H7 (cell line): ENCODE data around the gene DHRS7. TPM values are rescaled to one million over a fixed set of nuclear protein-coding genes. Genes with fewer than 3 reads are reported as not detected.
"Not testable (repeated sequence)": the region's sequence is repeated elsewhere in the genome, so short reads cannot be mapped to it uniquely, and the experiment has no call there.

Experiments
- DNase-seq: peaks from one replicate; pipeline ENCODE4 v3.0.0; 2012
- H3K27me3 ChIP-seq: 2 replicates; pipeline ENCODE4 v1.6.0; 2011; ENCODE audit warnings: mild to moderate bottlenecking, low read length; ENCODE audit not compliant: control insufficient read depth, insufficient read depth
- H3K36me3 ChIP-seq: replicated peaks from 2 replicates; pipeline ENCODE4 v1.5.1; 2011; ENCODE audit warnings: low read length; ENCODE audit not compliant: control insufficient read depth, insufficient read depth
- H3K4me3 ChIP-seq: 2 replicates; pipeline ENCODE4 v1.5.1; 2011; ENCODE audit warnings: low read depth, mild to moderate bottlenecking, control low read depth, low read length, moderate library complexity; ENCODE audit not compliant: insufficient read depth
- total RNA-seq: library from RNA; depleted of rRNA; stranded (reverse); fragments of >200 nt; shearing (Covaris generic); gene quantifications from 2 replicates; pipeline ENCODE4 v1.2.3, GENCODE V29; 2014

DHRS7 gene
- total RNA-seq, 1 experiment from 2014 or later: 24.0 TPM

GRCh38 chr14:60125918-60126317 lies 39.3 kb downstream of the DHRS7 start:
- DNase-seq: no peak
- Histone ChIP-seq H3K36me3 (peaks cover 16% of the 10 kb centered on the region), H3K27me3 (no peaks in the 10 kb centered on the region), H3K4me3 (no peak overlapping the region)

GRCh38 chr14:60116181-60116580 lies 49.0 kb downstream of the DHRS7 start:
- Histone ChIP-seq H3K27me3 (no peaks in the 10 kb centered on the region), H3K4me3 (no peak overlapping the region), H3K36me3 (peaks cover 7% of the 10 kb centered on the region)
- no peak for DNase-seq

GRCh38 chr14:60114881-60115280 lies 50.3 kb downstream of the DHRS7 start:
- no peak for DNase-seq
- peaks cover 3% of the 10 kb centered on the region for H3K36me3 ChIP-seq
- no peaks in the 10 kb centered on the region for H3K27me3 ChIP-seq
- H3K4me3 ChIP-seq: no peak overlapping the region

GRCh38 chr14:60111732-60112131 lies 53.5 kb downstream of the DHRS7 start:
- Histone ChIP-seq H3K4me3 (no peak overlapping the region), H3K36me3 (peaks cover 1% of the 10 kb centered on the region; the same call in 1 of the 2 replicates)
- DNase-seq: no peak

GRCh38 chr14:60107477-60107876 lies 57.7 kb downstream of the DHRS7 start:
- peaks cover 1% of the 10 kb centered on the region; the same call in 1 of the 2 replicates for H3K36me3 ChIP-seq
- H3K27me3 ChIP-seq: no peaks in the 10 kb centered on the region
- no peak for DNase-seq
- no peak overlapping the region for H3K4me3 ChIP-seq

More at GRCh38 chr14:60111732-60112131, 53.5 kb downstream of the DHRS7 start:
- H3K27me3 ChIP-seq: no peaks in the 10 kb centered on the region

GRCh38 chr14:60106339-60106738 lies 58.9 kb downstream of the DHRS7 start:
- no peak overlapping the region for H3K4me3 ChIP-seq
- H3K27me3 ChIP-seq: no peaks in the 10 kb centered on the region
- H3K36me3 ChIP-seq: peaks cover 1% of the 10 kb centered on the region; the same call in 1 of the 2 replicates
- no peak for DNase-seq

- DNase-seq: no peak
Observed at GRCh38 chr14:60102389-60102788, 62.8 kb downstream of the DHRS7 start.

GRCh38 chr14:60101786-60102185 lies 63.4 kb downstream of the DHRS7 start:
- Histone ChIP-seq H3K27me3 (no peaks in the 10 kb centered on the region), H3K36me3 (no peaks in the 10 kb centered on the region), H3K4me3 (no peak overlapping the region)
- no peak for DNase-seq

More at GRCh38 chr14:60102389-60102788, 62.8 kb downstream of the DHRS7 start:
- no peaks in the 10 kb centered on the region for H3K36me3 ChIP-seq
- no peaks in the 10 kb centered on the region for H3K27me3 ChIP-seq
- no peak overlapping the region for H3K4me3 ChIP-seq

- not testable (repeated sequence) for H3K36me3 ChIP-seq, H3K4me3 ChIP-seq, DNase-seq, H3K27me3 ChIP-seq
Observed at GRCh38 chr14:60099855-60100254, 65.3 kb downstream of the DHRS7 start.

GRCh38 chr14:60097974-60098373 lies 67.2 kb downstream of the DHRS7 start:
- DNase-seq: no peak
- no peak overlapping the region for H3K4me3 ChIP-seq
- no peaks in the 10 kb centered on the region for H3K27me3 ChIP-seq
- H3K36me3 ChIP-seq: no peaks in the 10 kb centered on the region

GRCh38 chr14:60095781-60096450 lies 69.3 kb downstream of the DHRS7 start:
- H3K4me3 ChIP-seq: no peak overlapping the region
- no peaks in the 10 kb centered on the region for H3K27me3 ChIP-seq
- H3K36me3 ChIP-seq: no peaks in the 10 kb centered on the region
- no peak for DNase-seq

GRCh38 chr14:60095231-60095630 lies 70.0 kb downstream of the DHRS7 start:
- no peaks in the 10 kb centered on the region for H3K27me3 ChIP-seq
- H3K4me3 ChIP-seq: no peak overlapping the region
- no peak for DNase-seq
- no peaks in the 10 kb centered on the region for H3K36me3 ChIP-seq

- Histone ChIP-seq H3K27me3 (no peaks in the 10 kb centered on the region), H3K4me3 (no peak overlapping the region), H3K36me3 (no peaks in the 10 kb centered on the region)
- no peak for DNase-seq
Observed at GRCh38 chr14:60094306-60094897, 70.8 kb downstream of the DHRS7 start.
